GM21360 (cell line): ENCODE measurements around the gene FYN.

Experiments
- ATAC-seq: cut with Tn5 transposase; IDR thresholded peaks from one replicate; pipeline ENCODE4 v1.9.1; 2021; ENCODE audit warnings: mild to moderate bottlenecking, moderate library complexity; ENCODE audit not compliant: unreplicated experiment

Gene FYN

DNA sequence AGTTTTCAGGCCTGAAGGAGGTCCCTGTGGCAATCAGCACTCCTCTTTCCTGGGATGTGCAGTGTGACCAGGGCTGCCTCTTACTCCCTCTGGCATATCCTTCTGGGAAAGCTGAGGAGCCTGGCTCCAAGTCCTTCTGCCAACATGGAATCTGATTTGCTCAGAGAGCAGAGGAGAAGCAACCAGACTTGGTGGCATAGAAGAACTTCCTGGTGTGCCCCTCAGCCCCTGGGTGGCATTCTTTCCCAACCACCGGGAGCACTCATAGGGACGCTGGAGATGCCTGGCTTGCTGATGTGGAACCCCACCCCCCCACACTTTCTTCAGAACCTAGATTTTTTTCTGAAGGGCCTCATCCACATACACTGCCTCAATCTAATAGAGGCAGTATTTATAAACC lies 160.0 kb downstream of the FYN start:
- ATAC-seq, result no peak

DNA sequence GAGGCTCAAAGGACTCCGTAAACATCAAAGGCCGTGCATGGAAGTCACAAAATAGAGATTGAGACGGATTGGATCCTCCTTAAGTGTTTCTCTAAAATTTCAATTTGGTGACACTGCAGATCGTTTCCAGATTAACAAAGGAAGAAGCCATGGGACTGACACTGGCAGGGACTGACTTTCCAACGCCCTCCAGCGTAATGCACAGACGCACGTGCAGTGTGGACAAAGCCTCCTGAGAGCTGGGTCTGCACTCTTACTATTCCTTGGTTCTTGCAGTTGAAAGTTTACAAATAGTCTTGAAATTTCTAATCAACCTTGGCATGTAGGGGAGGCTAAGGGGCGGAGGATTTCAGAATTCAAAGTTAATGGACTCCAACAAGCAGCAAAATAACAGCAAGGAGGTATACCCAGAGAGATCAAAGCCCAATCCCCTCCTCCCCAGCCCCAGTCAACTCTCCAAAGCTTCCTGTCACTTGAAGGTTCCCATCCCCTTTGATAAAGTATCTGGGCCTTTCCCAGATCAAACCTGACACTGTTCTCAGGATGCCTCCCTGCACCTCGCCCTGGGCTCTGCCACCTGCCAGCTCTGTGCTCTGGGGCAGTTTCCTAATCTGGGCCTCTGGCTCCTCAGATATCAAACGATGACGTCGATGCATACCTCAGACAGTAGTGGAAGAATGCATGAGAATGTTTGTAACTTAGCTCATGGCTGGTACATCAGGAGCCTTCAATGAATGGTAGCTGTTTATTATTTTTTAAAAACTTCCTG lies 161.1 kb downstream of the FYN start:
- ATAC-seq, result no peak

DNA sequence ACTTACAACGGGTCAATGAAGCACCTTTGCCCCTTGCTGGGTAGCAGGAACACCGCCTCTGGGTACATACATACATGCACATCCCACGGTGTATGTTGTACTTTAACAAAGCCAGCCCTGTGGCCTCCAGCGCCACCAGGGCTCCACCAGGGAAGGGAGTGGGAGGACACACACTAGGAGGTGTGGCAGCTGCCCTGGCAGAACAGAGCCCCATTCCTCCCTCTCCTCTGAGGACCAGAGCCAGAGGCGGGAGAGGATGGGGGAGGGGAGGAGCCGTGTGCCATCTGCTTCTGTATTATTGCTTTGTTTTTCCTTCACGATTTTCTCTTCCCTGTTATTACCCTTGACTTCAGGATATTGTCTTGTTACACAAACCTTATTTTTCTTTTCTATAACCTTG lies 161.8 kb downstream of the FYN start:
- ATAC-seq, result no peak

DNA sequence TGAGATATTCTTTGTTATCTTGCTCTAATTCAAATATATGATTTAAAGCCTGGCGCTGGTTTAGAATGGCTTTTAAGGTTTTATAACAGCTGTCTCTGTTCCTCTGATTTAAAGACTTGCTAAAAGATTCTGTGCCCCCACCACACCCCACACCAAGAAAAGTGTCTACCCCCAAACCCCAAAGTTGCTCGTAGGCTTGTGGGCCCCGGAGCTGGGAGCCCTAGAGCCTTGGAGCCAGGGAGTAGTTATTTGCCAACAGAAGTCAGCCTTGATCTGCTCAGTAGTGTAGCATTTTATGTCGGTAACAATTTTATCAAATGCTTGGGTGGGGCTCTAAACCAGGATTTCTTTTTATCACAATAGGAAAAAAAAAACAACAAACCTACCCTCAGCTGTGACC lies 162.3 kb downstream of the FYN start:
- no peak for ATAC-seq

DNA sequence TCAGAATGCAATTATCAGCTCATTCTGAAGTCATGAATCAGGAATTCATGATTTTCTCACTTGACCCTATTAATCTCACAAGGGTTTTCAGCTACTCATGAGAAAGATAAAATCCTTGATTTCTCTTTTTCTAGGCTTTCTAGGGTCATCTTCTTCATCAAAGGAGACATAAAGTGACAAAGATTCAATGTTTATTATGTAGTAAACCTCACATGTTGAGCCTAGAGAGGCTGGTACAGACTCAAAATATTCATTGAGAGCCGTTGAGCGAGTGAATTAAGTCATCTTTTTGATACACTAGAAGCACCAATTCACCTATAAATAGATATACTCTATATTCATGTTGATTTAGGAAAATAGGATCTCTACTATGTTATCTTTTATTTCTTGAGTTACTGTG lies 162.8 kb downstream of the FYN start:
- no peak for ATAC-seq

DNA sequence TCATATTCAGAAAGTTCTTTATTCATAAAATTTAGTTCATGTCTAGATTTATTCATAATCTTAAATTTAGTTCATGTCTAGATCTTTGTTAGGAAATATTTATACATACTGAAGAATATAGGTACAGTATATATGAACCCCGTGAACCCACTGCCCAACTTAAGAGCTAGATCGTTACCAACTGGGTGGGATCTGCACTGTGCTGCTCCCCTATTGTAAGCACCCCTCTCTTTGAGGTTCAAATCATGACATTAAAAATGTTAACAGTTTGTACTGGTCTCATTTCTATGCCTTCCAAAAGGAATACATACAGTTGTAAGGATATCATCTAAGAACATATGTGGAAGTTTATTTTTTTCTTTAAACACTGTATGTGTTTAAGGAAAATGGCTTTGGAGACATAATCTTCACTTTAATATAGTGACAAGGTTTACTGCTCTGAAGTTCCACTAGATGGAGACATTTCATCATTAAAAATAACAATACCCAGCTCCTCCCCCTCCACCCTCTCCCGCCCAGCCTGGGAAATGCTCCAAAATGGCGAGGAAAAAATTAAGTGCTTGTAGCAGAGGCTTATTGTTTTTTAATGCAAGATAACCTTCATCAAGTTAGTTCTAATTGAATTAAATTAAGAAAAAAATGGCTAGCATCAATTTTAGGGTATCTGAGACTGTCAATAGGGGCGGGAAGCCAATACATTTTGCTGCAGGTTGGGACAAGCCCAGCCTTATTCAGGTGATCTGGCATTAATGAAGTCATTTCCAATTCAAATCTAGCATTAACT lies 163.4 kb downstream of the FYN start:
- ATAC-seq, result peak; percentile 84

DNA sequence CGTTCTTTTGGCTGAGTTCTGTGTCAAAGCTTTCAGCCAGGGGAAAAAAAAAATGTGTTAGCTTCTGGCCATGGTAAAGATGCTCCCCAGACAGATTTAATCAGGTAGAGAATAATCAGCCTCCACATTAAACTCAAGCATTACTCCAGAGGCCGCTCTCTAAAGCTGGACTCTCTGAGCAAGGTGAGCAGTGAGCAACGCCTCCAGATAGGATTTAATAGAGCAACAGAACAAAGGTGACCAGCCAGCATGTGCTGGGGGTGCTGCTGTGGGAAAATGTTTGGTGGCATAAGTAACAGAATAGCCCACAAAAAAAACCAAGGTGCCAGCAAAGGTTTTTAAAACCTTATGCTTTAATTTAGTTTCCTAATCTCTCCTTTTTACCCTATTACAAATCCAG lies 164.1 kb downstream of the FYN start:
- ATAC-seq, result no peak

DNA sequence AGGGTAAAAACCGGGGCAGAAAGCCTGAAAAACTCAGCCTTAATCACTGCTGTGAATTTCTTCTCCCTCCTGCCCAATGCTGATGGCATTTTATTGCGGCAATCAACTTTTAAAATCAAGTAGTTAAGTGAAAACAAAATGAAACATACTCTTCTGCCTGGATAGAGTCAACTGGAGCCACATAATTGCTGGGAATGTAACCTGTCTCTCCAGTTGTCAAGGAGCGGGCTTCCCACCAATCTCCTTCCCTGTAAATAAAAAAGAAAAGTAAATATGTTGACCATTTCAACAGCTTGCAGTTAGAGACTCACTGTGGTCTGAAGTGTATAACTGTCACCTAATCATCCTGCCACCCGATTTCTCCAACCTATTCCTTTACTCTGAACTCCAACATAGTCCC lies 165.5 kb downstream of the FYN start:
- no peak for ATAC-seq

DNA sequence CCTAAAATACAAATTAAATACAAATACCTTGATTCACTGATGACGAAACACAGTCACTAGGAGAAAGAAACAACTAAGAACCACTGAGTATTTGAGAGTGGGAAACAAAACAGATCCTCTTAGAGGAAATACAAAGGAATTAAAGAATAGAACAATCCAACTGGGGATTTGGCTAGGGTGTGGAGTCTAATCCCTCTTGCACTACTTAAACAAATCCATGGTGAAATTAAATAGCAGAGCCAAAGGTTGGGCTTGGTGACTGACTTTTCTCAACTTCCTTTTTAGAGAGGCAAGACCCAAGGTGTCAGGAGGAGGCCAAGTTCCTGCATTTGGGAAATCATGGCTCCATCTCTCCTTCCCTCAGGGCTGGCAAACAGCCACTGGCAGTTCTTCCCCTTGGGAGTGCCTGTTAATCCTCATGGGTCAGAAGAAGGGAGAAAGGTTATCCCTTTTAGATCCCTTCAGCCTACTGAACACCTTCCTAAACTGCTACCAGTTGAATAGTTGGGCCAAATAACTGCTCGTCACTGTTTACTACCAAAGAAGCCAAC lies 166.3 kb downstream of the FYN start:
- no peak for ATAC-seq

DNA sequence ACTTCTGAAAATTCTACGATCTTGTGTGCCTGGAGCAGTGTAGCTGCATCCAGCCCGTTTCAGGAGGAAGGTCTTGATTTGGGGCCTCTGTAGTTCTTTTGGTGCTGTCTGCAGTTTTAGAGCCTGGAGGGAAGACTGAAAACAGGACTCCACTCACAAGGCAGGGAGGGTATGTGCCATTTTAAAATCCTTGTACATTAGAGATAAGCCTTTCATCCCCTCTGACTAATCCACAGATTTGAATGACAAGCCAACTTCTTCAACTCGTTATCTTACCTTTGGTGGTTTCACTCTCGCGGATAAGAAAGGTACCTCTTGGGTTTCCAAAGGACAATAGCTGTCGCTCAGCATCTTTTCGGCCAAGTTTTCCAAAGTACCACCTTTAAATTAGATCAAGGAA lies 169.5 kb downstream of the FYN start:
- ATAC-seq, result no peak

DNA sequence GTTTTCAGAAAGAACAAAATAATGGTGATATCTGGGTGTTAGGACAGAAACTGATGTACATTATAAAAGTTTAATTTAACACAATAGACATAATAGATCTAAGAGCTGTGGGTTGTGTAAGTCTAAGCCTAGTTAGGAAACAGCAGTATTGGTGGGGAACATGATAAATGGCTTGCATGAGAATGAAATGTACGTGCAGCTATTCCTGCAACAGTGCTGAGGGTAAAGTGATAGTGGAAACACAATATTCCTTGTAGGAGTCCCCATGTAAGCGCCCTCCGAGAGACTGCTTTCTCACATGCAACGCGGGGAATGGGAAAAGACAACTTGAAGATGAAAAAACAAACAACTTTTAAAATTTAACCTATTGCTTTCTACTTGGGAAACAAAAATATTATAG lies 171.0 kb downstream of the FYN start:
- no peak for ATAC-seq

DNA sequence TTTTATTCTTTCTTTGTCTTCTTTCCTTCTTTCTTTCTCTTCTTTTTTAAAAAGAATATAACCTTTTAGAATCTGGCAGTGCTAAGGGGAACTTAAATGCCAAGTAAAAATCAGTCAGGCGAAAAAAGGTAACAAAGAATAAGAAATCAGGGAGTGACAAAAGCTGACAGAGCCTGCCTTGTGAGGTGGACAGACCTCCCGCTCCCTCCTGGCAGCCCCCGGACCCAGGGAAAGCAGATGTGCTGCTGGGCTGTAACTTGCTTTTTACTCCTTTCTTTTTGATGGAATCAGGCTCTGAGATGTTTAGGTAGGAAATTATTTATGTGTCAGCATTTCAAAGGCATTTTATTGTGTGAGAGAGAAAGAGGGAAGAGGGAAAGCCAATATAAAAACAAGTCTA lies 172.1 kb downstream of the FYN start:
- no peak for ATAC-seq

DNA sequence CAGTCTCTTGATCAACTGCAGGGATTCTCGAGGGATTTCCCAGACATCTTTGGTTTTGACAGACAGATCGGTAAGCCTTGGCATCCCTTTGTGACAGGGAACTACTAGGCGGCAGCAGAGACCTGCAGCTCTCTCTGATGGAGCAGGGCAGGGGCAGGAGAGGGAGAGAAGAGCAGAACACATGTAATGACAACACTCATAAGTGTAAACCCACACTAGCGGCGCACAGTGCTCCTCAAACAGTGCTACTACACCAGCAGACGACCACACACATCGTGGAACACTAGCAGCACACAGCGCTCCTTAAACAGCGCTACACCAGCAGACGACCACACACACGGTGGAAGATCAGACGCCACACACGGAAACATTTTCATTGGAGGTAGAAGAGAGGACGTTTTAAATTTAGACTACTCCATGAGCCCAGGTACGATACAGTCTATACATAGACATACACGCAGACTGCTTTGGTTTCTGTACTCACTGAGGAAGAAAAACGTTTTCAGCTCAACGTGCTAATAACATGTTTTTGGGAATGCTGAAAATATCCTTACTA lies 173.0 kb downstream of the FYN start:
- ATAC-seq, result no peak

DNA sequence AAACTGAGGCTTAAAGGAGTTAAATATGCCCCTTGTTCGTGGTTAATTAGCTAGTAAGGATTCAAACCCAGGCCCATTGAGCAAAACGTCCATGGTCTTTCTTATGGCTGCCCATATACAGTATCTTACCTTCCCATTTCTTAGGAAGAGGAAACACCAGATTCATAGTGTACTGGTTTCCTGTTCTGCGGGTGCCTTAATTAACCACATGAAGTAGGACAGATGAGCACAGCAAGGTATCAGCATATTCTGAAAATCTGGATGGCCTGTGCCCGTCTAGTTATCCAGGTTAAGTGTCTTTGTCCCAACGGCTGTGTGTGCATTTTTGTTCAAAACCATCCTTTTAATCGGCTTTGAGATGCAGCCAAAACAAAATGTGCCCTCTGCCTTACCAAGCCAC lies 174.1 kb downstream of the FYN start:
- ATAC-seq, result no peak

DNA sequence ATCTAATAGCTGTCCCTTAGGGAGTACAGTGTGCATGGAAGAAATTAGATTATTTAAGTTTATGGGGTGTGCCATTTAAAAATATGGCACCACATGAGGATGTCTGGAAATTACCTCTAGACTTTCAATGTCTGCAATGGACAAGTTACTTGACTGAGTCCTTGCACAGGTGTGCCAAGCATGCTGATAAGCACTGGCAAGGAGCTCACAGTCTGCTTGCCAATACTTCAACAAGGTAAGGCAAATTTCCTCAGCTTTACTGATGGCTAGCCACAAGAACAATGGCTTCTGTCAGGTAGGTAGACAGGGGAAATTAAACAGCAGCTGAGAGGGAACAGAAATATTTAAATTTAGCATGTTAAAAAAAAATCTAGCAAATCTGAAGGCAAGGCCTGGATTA lies 176.4 kb downstream of the FYN start:
- no peak for ATAC-seq

DNA sequence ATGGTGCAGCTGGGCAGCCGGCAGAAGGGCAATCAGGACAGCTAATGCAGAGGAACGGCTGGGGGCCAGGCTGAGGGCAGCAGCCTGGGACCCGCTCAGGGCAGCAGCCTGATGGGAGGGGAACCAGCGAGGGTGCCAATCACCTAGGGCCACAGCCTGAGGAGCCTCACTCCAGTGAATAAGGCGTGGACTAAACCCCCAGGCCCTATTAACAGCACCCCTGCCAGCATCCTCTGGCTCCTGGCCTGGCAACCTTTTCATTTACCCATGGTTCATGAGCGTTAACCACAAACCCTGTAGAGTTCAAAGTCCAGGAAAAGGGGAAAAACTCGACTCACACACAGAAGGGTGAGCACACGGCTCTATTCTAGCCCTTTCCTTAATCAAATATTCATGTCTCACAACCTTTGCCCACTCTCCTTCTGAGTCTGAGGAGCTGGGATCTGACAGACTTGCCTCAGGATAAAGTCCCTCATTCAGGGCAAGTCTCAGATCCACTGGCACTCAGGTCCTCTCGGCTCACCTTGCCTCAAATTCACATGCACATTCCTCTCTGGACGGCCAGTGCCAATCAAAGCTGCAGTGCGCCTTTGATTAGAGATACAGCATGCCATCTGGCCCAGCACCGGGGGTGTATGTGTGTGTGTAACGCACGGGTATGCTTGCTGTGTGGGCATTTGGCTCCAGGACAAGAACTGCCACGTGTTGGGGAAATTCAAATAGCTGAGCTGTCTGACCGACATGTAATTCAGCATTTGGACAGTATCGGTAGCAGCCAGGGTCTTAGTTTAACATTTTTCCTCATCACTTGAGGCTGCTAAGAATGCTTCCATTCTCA lies 180.7 kb downstream of the FYN start:
- ATAC-seq, result no peak

DNA sequence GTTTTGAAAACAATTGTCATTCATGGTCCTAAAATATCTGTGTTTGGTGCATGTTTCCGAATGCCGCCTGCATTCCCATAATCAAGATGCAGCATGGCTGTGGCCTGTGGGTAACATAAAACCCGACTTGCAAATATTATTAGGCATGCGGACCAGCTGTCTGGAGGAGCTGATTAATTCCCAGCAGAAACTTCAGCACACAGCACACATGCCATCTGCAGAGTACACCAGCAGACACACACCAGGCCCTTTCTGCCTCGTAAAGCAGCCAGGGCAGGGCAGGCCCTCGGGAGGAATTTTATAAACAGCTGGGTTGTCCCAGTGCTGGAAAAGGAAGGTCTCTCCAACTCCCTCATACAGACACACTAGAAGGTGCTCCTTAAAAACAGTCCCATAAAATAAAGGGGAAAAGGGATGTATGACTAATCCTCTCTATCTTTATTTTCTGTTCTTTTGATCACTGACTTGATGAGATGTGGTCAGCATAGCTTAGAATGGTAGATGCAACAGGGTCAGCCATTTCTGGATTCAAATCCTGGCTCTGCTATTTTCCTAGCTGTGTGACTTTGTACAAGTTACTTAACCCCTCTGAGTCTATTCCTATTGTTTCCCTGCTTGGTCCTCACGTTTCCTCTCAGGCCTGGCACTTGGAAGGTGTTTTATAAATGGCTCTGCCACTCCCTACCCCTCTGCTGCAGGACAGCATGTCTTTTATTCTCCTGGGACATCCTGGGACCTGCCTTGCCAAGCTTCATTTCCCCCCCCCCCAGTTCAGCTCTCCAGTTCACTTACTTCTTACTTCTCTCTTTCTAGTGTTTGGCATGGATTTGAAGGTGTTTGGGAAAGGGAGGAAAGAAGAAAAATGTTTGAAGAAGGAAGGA lies 181.7 kb downstream of the FYN start:
- ATAC-seq, result no peak

DNA sequence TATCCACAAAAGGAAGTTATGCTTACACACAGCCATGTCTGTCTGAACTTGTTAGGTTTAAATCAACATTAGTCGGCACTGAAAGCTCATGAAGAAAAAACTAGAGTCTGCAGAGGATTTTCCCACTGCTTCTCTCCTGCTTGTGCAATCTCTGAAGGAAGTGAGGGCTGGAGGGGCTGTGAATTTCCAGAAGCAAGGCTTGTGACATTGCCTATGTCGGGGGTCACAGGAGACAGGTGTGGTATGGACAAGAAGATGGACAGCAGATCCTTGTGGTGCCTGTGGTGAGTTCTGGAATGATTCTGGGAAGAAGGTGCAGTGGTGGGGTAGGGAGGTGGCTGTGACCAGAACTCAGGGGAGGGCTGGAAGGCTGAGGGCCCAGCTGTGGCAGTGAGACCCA lies 183.3 kb downstream of the FYN start:
- ATAC-seq, result no peak

DNA sequence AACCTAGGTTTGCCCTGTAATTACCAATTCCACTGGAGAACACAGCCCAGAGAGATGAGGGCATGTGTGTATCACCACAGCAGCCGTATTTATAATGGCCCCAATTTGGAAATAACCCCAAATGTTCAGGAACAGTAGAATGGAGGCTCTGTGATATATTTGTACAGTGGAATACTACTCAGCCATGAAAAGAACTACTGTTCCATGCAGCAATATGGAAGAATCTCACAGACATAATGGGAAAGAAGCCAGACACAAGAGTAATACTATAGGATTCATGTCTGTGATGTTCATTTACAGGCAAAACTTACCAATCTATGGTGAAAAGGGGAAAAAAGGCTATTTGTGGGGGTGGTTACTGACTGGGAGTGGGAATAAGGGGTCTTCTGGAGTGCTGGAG lies 183.8 kb downstream of the FYN start:
- no peak for ATAC-seq

DNA sequence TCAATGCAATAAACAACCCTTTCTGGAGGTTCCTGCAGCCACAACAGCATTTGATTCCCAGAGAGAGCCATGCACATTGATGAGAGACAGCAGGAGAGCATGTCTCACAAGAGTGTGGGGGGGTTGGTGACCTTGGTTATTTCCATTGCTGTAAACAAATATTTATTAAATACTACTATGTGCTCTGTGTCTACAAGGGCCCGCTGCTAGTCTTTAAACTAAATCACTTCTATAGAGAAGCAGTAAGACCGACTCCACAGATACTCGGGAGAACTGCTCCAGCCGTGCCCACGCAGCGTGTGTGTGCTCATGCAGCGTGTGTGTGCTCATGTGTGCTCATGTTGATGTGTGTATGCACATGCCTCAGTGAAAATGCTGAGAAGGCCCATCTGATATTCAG lies 184.9 kb downstream of the FYN start:
- no peak for ATAC-seq
